Neural progenitor cell (in vitro differentiated cells): ENCODE measurements around the gene DNAI2.

Experiments used
- CTCF ChIP-seq: fragments of 200-600 bp; sonication (generic); IDR thresholded peaks from 2 replicates; pipeline ENCODE4 v1.5.1; 2017; ENCODE audit warnings: antibody characterized with exemption, mild to moderate bottlenecking
- EZH2phosphoT487 ChIP-seq: fragments of 200-600 bp; sonication (generic); IDR thresholded peaks from 2 replicates; pipeline ENCODE4 v1.6.1; 2017; ENCODE audit warnings: antibody characterized with exemption

GRCh38 chr17:74330446-74330845 lies 56.4 kb downstream of the DNAI2 start:
- TF ChIP-seq CTCF, result no peak
- TF ChIP-seq EZH2phosphoT487, result no peak
